D341Med (cell line): Measurements from ENCODE around the gene GAB2.

Experiments
- DNase-seq: peaks from one replicate; pipeline ENCODE4 v3.0.0; 2012; ENCODE audit warnings: low spot score

The GAB2 gene

DNA sequence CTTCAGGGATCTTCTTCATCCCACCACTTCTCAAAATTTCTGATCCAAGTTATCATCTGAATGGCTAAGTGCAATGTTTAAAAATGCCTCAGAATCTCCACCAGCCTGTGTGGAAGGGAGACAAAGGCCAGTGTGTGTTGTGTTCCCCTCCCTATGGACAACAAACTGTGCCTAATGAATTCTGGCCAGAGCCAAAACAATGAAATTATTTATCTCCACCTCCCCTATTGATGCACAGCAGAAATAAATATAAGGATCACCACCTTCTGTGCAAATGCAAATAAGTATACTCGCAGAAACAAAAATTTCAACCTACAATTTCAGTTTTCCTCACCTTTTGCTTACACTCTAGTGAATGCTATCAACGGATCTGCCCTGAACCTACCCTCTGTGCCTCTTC is 75.8 kb downstream of the GAB2 start:
- DNase-seq = no peak

- no peak for DNase-seq
Measured at GRCh38 chr11:78340530-78340929, 77.1 kb downstream of the GAB2 start.

DNA sequence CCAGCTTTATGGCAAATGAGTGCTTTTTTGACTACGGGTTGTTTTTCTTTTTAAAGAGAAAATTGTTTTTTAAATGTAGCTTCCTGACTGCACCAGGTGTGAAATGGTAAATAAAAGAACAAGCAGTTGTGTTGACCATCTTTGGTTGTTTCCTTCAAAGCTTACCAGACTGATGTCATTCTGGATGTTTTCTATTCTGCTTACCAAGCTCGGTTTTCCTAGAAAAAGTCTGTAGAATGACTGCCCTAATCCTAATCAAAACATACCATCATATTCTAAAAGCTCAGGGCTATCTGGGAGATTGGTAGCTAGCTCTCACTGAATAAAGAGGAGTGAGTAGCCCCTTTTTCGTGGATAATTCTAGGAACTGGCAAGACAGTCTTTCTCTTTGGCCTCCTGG is 77.7 kb downstream of the GAB2 start:
- DNase-seq = no peak

DNA sequence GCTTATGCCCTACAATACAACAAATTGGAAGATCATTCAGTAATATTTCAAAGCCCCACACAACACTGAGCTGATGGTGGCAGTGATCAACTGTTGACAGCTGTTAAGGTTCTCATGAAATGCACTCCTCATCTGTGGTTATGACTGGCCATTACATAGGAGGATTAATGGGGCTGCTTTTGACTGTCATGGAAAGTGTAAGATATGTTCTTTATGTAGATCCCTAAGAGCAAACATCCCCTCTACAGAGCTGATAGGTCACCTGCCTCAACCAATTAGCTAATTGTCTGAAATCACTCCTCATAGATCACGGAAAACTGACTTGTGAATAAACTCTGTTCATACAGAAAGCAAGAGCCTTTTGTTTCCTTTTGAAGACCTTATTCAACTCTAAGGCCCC is 78.1 kb downstream of the GAB2 start:
- no peak for DNase-seq

DNA sequence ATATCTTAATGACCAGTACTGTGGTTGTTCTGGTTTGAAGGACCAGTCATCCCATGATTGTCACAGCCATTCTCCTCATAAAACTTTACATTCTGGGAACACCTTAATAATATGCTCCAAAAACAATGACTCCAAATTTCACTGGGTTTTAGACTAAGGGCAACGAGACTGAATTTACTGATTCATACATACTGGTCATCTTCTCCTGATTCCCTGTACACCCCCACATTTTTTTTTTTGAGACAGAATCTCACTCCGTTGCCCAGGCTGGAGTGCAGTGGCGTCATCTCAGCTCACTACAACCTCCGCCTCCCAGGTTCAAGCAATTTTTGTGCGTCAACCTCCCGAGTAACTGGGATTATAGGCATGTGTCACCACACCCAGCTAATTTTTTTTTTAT is 78.9 kb downstream of the GAB2 start:
- DNase-seq = no peak

DNA sequence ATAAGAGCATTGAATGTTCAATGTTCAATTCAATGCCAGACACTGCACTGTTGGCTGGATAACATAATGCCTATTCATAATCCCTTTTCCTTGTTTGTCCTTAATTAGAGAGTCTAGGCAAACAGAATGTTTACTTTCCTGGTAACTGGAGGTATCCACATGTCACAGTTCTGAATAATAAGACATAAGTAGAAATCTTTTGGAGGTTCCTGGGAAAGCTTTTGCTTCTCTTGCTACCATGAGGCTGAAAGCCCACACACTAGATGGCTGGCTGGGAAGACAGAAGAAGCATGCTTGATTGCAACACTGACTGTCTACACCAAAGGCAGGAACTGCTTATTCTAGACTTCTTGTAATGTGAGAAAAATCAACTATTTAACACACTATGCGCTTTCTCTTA is 79.5 kb downstream of the GAB2 start:
- DNase-seq = no peak

- DNase-seq = no peak
Measured at GRCh38 chr11:78337554-78337924, 80.1 kb downstream of the GAB2 start.

DNA sequence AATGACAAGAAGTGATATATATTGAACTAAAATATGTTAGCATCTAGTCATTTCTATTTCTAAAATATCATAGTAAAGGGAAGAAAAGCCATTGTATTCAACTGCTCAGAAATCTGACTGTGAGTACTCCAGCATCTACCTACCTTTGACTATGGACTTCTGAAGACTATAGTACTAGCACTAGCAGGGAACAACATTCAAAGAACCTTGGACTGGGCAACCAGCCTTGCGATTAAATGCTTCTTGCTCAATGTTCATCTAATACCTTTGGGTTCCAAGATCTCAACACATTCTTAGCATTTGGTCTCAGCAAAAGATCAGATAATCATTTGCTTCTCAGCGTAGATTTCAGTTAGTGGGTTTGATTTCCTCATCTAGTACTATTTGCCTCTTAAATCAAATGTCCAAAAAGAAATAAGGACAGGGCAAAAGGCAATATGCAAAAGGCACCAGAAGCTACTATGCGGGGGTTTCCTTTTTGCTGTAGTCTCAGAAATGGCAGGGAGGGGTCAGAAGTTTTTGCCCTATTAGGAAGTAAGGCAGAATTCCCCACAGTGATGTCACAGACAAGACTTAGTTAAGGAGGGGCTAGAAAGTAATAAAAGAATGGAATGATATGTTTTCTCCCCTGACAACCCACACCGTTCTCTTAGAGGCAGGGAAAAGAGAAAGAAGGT is 80.6 kb downstream of the GAB2 start:
- no peak for DNase-seq

DNA sequence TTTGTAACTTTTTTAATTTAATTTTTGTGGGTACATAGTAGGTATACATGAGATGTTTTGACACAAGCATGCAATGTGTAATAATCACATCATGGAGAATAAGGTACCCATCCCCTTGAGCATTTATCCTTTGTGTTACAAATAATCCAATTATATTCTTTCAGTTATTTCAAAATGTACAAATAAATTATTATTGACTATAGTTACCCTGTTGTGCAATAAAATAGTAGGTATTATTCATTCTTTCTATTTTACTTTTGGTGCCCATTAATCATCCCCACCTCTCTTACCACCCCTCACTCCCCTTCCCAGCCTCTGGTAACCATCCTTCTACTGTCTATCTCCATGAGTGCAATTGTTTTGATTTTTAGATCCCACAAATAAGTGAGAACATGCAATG is 83.5 kb downstream of the GAB2 start:
- DNase-seq = no peak

DNA sequence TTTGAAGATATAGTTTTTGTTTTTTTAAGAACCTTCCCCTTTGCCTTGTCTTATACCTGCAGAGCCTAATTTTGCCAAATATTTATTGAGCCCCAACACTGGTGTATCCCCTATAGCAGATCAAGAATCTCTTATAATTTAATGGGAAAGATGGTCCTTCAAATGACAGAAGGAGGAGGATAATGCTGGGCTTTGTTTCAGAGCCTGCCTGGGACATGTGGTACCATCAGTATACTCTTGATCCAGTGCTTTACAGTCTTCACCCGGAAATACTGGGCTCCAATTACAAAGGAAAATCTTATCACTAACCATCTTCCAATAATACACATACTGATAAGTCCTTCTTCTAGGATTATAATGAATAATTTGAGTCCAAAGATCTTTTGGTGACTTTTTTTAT is 84.7 kb downstream of the GAB2 start:
- no peak for DNase-seq

DNA sequence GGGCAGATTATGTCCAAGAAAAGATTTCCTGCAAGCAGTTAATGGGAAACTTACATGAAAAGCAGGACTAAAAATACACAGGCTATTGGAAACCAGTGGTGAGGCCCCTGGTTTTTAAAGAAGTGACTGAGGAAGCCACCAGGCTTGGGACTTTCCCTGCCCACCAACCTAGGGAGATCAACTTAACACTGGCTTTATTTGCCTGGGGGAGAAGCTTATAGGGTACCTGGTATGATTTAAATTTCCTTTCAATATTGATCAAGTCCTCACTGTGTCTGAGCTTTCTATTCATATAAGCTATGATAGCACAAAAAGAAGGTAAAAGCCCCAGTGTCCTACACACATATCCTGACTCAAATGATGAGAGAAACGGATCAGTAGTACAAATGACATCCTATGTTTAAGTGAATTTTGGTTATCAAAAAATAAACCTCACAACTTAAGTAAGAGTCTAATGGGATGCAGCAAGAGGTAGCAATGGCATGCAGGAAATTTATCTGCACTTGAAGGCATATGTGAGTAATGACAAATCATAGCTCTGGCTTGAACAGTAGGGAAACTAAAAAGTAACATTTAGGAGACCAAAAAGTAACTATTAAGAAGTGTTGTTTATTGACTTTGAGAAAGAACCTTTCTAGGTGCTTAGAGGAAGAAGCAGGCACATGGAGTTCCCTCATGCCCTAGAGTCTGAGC is 85.3 kb downstream of the GAB2 start:
- no peak for DNase-seq

DNA sequence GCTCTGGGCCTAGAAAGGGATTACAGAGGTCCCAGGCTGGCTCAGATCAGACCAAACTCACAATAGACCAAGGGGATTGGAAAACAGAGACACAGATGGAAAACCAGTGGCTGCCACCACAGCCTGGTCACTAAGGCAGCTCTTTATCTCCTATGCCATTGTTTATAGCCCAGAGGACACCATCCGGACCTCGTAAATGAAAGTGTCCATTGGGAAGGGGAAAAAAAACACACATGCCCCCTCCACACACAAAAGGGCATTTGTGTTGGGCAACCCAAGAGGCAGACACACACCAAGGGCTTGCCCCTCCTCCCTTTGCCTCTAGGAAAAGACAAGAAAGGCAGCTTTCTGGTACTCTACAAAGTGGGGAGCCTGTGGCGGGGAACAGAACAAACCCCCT is 85.9 kb downstream of the GAB2 start:
- no peak for DNase-seq

DNA sequence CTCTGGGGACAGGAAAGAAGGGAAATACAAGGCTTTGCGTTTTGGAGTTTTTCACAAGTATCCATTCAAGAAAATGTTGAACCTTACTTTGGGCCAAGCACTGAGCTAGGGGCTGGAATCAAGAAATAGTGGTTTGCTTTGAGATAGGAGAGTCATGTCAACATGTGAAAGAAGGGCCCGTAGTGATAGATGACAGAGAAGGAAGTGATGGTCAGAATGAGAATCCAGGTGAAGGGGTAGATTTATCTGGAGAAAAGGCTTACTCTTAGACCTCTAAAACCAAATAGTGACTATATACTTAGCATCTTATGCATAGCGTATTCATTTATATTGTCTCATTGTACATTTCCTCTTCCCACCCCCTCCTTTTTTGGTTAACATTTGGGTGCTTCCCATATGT is 87.3 kb downstream of the GAB2 start:
- DNase-seq = no peak

GRCh38 chr11:78327945-78328344 is 89.7 kb downstream of the GAB2 start:
- no peak for DNase-seq

GRCh38 chr11:78325274-78325781 is 92.3 kb downstream of the GAB2 start:
- DNase-seq = no peak

DNA sequence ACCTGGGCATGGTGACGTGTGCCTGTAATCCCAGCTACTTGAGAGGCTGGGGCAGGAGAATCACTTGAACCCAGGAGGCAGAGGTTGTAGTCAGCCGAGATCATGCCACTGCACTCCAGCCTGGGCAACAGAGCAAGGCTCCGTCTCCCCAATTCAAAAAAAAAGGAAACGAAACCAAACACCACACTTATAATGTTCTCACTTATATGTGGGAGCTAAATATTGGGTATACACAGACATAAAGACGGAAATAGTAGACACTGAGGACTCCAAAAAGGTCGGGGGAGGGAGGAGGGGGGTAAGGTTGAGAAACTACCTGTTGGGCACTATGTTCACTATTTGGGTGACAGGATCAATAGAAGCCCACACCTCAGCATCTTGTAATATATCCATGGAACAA is 94.3 kb downstream of the GAB2 start:
- DNase-seq = no peak

- DNase-seq = no peak
Measured at GRCh38 chr11:78319453-78319955, 98.1 kb downstream of the GAB2 start.

DNA sequence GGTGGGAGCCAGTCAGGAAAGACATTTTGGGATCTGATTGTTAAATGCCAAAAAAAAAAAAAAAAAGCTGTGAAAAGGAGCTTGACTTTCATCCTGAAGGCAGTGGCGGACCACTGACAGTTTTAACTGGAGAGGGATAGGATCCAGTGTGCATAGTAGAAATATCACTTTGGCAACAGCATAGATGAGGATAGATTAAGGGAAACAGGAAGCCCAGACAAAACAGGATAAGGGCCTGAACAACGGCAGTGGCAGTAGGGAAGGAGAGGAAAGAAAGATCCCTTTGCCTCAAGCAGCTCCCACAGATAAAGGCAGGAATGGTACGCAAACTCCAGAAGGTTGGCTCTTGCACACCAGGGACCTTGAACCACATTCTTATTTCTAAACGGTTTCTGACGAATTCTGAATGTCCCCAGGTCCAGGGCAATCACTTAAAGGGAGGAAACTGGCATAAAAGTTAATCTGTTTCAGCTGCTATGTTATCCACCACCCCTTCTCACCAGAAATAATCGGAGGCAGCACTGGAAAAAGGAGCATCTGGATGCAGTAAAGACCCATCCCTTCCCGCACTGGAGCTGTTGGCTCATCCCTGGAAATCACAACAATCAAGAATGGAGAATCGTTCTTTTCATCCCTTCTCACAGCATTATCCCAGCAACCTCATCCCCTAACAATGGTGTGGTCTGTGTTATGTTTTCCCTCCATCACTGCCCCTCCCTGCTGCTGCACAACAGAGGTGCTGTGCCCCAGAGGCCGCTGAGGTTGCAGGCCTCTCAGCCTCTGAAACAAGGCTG is 99.1 kb downstream of the GAB2 start:
- DNase-seq = no peak

DNA sequence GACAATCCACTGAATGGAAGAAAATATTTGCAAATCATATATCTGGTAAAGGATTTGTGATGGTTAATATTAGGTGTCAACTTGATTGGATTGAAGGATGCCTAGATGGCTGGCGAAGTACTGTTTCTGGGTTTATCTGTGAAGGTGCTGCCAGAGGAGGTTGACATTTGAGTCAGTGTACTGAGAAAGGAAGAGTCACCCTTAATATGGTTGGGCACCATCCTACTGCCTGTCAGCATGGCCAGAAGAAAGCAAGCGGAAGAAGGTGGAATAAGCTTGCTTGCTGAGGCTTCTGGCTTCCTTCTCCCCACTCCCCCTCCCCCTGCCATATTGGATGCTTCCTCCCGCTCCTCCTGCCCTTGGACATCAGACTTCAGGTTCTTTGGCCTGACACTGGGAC is 101.9 kb downstream of the GAB2 start:
- no peak for DNase-seq

DNA sequence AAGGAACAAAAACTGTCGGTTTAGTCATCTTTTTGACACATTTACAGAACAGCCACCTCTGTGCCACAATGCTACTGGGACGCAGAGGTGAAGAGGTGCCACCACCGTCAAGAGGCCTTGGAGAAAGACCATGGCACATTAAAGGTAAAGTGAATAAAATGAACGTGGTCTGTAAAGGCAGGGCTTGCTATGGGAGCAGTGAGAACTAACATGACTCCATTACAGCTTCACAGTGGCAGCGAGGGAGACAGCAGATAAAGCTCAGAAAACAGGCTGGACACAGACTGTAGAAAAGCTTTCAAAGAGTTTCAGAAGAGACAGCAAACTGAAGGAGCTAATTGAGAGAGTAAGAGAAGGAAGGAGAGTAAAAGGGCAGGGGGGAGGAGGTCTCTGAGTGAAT is 102.9 kb downstream of the GAB2 start:
- no peak for DNase-seq

DNA sequence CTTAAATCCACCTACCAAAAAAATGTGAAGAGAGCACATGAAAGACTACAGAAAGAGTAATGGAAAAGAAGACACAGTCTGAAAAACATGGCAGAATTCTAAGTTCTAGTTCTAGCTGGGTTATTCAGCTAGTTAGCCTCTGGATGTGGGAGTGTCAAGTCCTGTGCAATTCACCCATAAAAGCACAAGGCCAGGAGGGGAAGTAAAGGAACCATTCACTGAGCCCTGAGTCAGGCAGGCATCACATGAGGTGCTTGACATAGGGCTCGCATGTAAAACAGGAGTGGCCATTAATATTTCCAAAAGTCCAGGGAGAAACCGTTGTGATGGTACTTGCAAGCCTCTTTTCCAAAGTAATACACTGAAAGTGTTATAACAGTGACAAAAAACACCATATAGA is 103.7 kb downstream of the GAB2 start:
- no peak for DNase-seq

DNA sequence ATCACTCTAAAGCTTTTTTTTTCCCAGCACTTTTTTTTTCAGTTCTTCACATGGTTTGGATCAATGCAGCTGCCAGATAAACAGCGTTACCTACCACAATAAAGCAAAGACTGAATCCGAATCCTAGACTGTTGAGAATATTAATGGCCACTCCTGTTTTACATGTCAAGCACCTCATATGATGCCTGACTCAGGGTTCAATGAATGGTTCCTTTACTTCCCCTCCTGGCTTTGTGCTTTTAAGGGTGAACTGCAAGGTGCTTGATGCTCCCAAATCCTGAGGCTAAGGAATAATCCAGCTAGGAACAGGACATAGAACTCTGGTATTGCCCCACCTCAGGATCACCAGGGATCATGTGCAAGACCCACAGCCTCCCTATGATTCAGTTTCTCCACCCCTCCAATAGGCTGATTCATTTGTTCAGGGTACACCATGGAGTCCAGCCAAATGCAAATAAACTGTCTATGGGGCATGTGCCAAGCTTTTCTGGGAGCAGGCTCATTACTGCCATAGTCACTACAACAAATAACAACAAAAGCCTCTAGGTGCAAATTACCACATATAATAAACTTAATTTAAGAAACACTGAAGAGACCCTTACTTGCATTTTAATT is 104.3 kb downstream of the GAB2 start:
- DNase-seq = no peak

GRCh38 chr11:78312712-78313111 is 104.9 kb downstream of the GAB2 start:
- DNase-seq = no peak
